Glutamatergic neuron (in vitro differentiated cells): ENCODE data around the gene EXOSC9. TPM values are rescaled to one million over a fixed set of nuclear protein-coding genes. Genes with fewer than 3 reads are reported as not detected.

ENCODE experiments used
- DNase-seq: peaks from one replicate; pipeline ENCODE4 v3.0.0; 2022
- H3K27ac Mint-ChIP-seq: one replicate; pipeline ENCODE4 v1.8.0; 2020; ENCODE audit warnings: mild to moderate bottlenecking, mixed read lengths, inconsistent platforms; ENCODE audit not compliant: unreplicated experiment
- H3K27me3 Mint-ChIP-seq: one replicate; pipeline ENCODE4 v1.8.0; 2020; ENCODE audit warnings: mild to moderate bottlenecking, moderate library complexity, mixed read lengths, inconsistent platforms; ENCODE audit not compliant: unreplicated experiment
- H3K36me3 Mint-ChIP-seq: one replicate; pipeline ENCODE4 v1.8.0; 2020; ENCODE audit warnings: mild to moderate bottlenecking, mixed read lengths, inconsistent platforms; ENCODE audit not compliant: unreplicated experiment
- H3K4me1 Mint-ChIP-seq: one replicate; pipeline ENCODE4 v1.8.0; 2020; ENCODE audit warnings: mild to moderate bottlenecking, low read depth, mixed read lengths, inconsistent platforms; ENCODE audit not compliant: unreplicated experiment
- H3K4me3 Mint-ChIP-seq: one replicate; pipeline ENCODE4 v1.8.0; 2020; ENCODE audit warnings: mild to moderate bottlenecking, mixed read lengths, inconsistent platforms; ENCODE audit not compliant: unreplicated experiment
- H3K9me3 Mint-ChIP-seq: one replicate; pipeline ENCODE4 v1.8.0; 2020; ENCODE audit warnings: mild to moderate bottlenecking, moderate library complexity, mixed read lengths, inconsistent platforms; ENCODE audit not compliant: unreplicated experiment
- CTCF ChIP-seq: fragments of 200-600 bp; sonication (generic); IDR thresholded peaks from one replicate; pipeline ENCODE4 v1.5.0; 2021; ENCODE audit not compliant: partially characterized antibody, unreplicated experiment
- total RNA-seq: library from RNA; stranded (reverse); fragmentation: NEBNext Ultra II Directional; extraction: Animal tissue kit (Norgen Biotek cat#: 25700); gene quantifications from one replicate; pipeline ENCODE4 v1.2.1, GENCODE V29; 2021; ENCODE audit not compliant: unreplicated experiment

EXOSC9 gene
- total RNA-seq, 1 donor from 2014 or later, result 25.4 TPM

GRCh38 chr4:121829511-121829910 is 28.4 kb downstream of the EXOSC9 start:
- no peak for DNase-seq

GRCh38 chr4:121838136-121838535 is 37.0 kb downstream of the EXOSC9 start:
- H3K27me3 Mint-ChIP-seq, result no peaks in the 10 kb centered on the region
- no peaks in the 10 kb centered on the region for H3K4me1 Mint-ChIP-seq
- peaks cover 4% of the 10 kb centered on the region for H3K36me3 Mint-ChIP-seq
- TF ChIP-seq CTCF, result no peak
- DNase-seq, result no peak
- no peak overlapping the region for H3K4me3 Mint-ChIP-seq
- no peaks in the 10 kb centered on the region for H3K9me3 Mint-ChIP-seq
- H3K27ac Mint-ChIP-seq, result no peak overlapping the region

More at GRCh38 chr4:121829511-121829910, 28.4 kb downstream of the EXOSC9 start:
- no peaks in the 10 kb centered on the region for H3K4me1 Mint-ChIP-seq
- TF ChIP-seq CTCF, result no peak
- no peaks in the 10 kb centered on the region for H3K36me3 Mint-ChIP-seq
- no peak overlapping the region for H3K4me3 Mint-ChIP-seq
- no peaks in the 10 kb centered on the region for H3K9me3 Mint-ChIP-seq
- no peak overlapping the region for H3K27ac Mint-ChIP-seq
- H3K27me3 Mint-ChIP-seq, result no peaks in the 10 kb centered on the region

- DNase-seq, result no peak
- H3K27me3 Mint-ChIP-seq, result no peaks in the 10 kb centered on the region
- H3K36me3 Mint-ChIP-seq, result peaks cover 4% of the 10 kb centered on the region
- no peak overlapping the region for H3K27ac Mint-ChIP-seq
- no peaks in the 10 kb centered on the region for H3K4me1 Mint-ChIP-seq
- H3K4me3 Mint-ChIP-seq, result no peak overlapping the region
- no peak for TF ChIP-seq CTCF
- no peaks in the 10 kb centered on the region for H3K9me3 Mint-ChIP-seq
Observed at GRCh38 chr4:121842862-121843261, 41.7 kb downstream of the EXOSC9 start.

- Mint-ChIP-seq H3K9me3 (no peaks in the 10 kb centered on the region), H3K27me3 (no peaks in the 10 kb centered on the region), H3K4me1 (no peaks in the 10 kb centered on the region), H3K36me3 (no peaks in the 10 kb centered on the region), H3K27ac (no peak overlapping the region), H3K4me3 (no peak overlapping the region)
- TF ChIP-seq CTCF, result no peak
- DNase-seq, result no peak
Observed at GRCh38 chr4:121846662-121847061, 45.5 kb downstream of the EXOSC9 start.

GRCh38 chr4:121851354-121851753 is 50.2 kb downstream of the EXOSC9 start:
- no peak for TF ChIP-seq CTCF
- no peak for DNase-seq
- no peaks in the 10 kb centered on the region for H3K9me3 Mint-ChIP-seq
- H3K4me3 Mint-ChIP-seq, result no peak overlapping the region
- no peaks in the 10 kb centered on the region for H3K36me3 Mint-ChIP-seq
- no peak overlapping the region for H3K27ac Mint-ChIP-seq
- H3K4me1 Mint-ChIP-seq, result no peaks in the 10 kb centered on the region
- no peaks in the 10 kb centered on the region for H3K27me3 Mint-ChIP-seq
